ENCODE measurements around the gene TIMP4. TPM values are rescaled to one million over a fixed set of nuclear protein-coding genes. Genes with fewer than 3 reads are reported as not detected.

The TIMP4 gene
- total RNA-seq, 1 experiment from 2014 or later = 8.4 TPM

- Histone ChIP-seq H3K18ac (ENCODE audit: insufficient read length, low read depth, low read length) (no peak overlapping the region), H3K56ac (ENCODE audit: insufficient read length, low read depth, low read length) (no peak overlapping the region), H3K9ac (ENCODE audit: extremely low read depth, insufficient read length, low read length) (no peak overlapping the region), H3K23me2 (ENCODE audit: insufficient read length, low read depth, low read length, poor library complexity, severe bottlenecking) (no peaks in the 10 kb centered on the region), H3T11ph (ENCODE audit: low read length) (no peak overlapping the region), H2AK5ac (ENCODE audit: insufficient read length, low read length) (no peak overlapping the region), H3K23ac (ENCODE audit: insufficient read length, low read depth, low read length) (no peak overlapping the region), H2AFZ (ENCODE audit: low read length) (no peak overlapping the region), H4K8ac (replicated peaks; ENCODE audit: insufficient read length, low read depth, low read length) (no peak overlapping the region), H2BK15ac (ENCODE audit: low read depth, low read length) (no peak overlapping the region), H2BK5ac (ENCODE audit: insufficient read length, low read length) (no peak overlapping the region), H3K27me3 (ENCODE audit: insufficient read depth, low read length) (no peaks in the 10 kb centered on the region), H3K14ac (ENCODE audit: insufficient read depth, low read length) (no peak overlapping the region), H3K4me2 (ENCODE audit: insufficient read depth, insufficient read length, low read length) (no peak overlapping the region), H2BK120ac (ENCODE audit: low read depth, low read length, poor library complexity, severe bottlenecking) (no peak overlapping the region), H4K5ac (ENCODE audit: insufficient read length, low read depth, low read length) (no peak overlapping the region), H3K4me1 (ENCODE audit: insufficient read depth, low read length) (no peaks in the 10 kb centered on the region), H3K79me1 (ENCODE audit: insufficient read depth, low read depth, low read length, poor library complexity, severe bottlenecking) (no peaks in the 10 kb centered on the region), H2BK20ac (ENCODE audit: low read depth, low read length, poor library complexity, severe bottlenecking) (no peak overlapping the region), H4K20me1 (ENCODE audit: control insufficient read depth, insufficient read depth, insufficient read length) (no peaks in the 10 kb centered on the region), H3K9me3 (ENCODE audit: control insufficient read depth, low read depth, low read length) (peaks cover 21% of the 10 kb centered on the region), H2BK12ac (ENCODE audit: insufficient read length, low read depth, low read length) (no peak overlapping the region), H4K91ac (ENCODE audit: insufficient read length, low read depth, low read length) (no peak overlapping the region), H3K27ac (ENCODE audit: insufficient read length, low read depth, low read length) (no peak overlapping the region), H3K79me2 (ENCODE audit: insufficient read depth, low read length) (no peaks in the 10 kb centered on the region), H3K4ac (ENCODE audit: low read depth, low read length) (no peak overlapping the region)
- peak; percentile 71 for DNase-seq
- H3K27ac Mint-ChIP-seq = peak overlapping the region in 2 of 3 experiments; percentile 40 to 49; a peak in 1 of 7 replicates
- H3K27me3 Mint-ChIP-seq (ENCODE audit: low read depth) = no peaks in the 10 kb centered on the region
- no CpG with 5 or more reads among the region's 3 CpGs for WGBS (ENCODE audit: extremely low coverage, insufficient read length, low lambda C conversion rate)
- H3K9me3 Mint-ChIP-seq = peaks cover 13 to 26% of the 10 kb centered on the region in 2 experiments
- no peaks in the 10 kb centered on the region for H3K4me1 Mint-ChIP-seq
- TF ChIP-seq, protein P1, sequence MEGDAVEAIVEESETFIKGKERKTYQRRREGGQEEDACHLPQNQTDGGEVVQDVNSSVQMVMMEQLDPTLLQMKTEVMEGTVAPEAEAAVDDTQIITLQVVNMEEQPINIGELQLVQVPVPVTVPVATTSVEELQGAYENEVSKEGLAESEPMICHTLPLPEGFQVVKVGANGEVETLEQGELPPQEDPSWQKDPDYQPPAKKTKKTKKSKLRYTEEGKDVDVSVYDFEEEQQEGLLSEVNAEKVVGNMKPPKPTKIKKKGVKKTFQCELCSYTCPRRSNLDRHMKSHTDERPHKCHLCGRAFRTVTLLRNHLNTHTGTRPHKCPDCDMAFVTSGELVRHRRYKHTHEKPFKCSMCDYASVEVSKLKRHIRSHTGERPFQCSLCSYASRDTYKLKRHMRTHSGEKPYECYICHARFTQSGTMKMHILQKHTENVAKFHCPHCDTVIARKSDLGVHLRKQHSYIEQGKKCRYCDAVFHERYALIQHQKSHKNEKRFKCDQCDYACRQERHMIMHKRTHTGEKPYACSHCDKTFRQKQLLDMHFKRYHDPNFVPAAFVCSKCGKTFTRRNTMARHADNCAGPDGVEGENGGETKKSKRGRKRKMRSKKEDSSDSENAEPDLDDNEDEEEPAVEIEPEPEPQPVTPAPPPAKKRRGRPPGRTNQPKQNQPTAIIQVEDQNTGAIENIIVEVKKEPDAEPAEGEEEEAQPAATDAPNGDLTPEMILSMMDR (conservative IDR thresholded peaks at IDR 0.05) = peak; percentile 89
- no peak overlapping the region; a peak in 1 of 5 replicates for H3K4me3 Mint-ChIP-seq
- H3K36me3 Mint-ChIP-seq (ENCODE audit: insufficient read depth in 1 of 3, low read depth in 3 of 3) = peaks cover 23 to 32% (median 28%) of the 10 kb centered on the region in 3 experiments
These were observed 17.2 kb upstream of the TIMP4 start for GRCh38 chr3:12175844-12176453.
